Lower leg skin (tissue), 4 donors: ENCODE results near the gene MAGI2. TPM values are rescaled to one million over a fixed set of nuclear protein-coding genes. Genes with fewer than 3 reads are reported as not detected.

Experiments
- DNase-seq, 2 donors: peaks; one replicate each; pipeline ENCODE4 v3.0.0-alpha.2; 2019; ENCODE audit warnings: low spot score in 2 of 2
- H3K4me3 ChIP-seq: fragments of 200-600 bp; sonication (generic); 2 replicates; pipeline ENCODE4 v1.5.1; 2017; ENCODE audit warnings: mild to moderate bottlenecking, low read depth; ENCODE audit not compliant: poor library complexity, severe bottlenecking
- POLR2A ChIP-seq, 2 donors: fragments of 450-650 bp; IDR thresholded peaks; one replicate each; pipeline ENCODE4 v1.6.1; 2016 to 2017; ENCODE audit warnings: antibody characterized with exemption in 2 of 2, mild to moderate bottlenecking in 1 of 2, moderate library complexity in 1 of 2
- WGBS, 2 donors: methylation state at CpG; one replicate each; pipeline ENCODE4 v1.1.5; 2018; 5-methylcytosine and 5-hydroxymethylcytosine counted together
- intact Hi-C: fragments of 100-400 bp; cut with DNase I; formaldehyde crosslinking; loops from one replicate; pipeline ENCODE4 v1.15.0; 2023; ENCODE audit warnings: low total_unique reads
- total RNA-seq, 4 donors: library from RNA; depleted of rRNA; stranded (reverse); fragments of >200 nt; gene quantifications; one replicate each; pipeline ENCODE4 v1.1.0, GENCODE V29; 2016
- TF ChIP-seq, protein P1 (sequence below), 3 donors: fragments of 450-650 bp; IDR thresholded peaks; one replicate each; pipeline ENCODE4 v1.5.1; 2016; ENCODE audit warnings: antibody characterized with exemption in 3 of 3, mild to moderate bottlenecking in 3 of 3, moderate library complexity in 2 of 3

MAGI2 gene
- total RNA-seq, 4 donors from 2014 or later = 1.6 to 3.0 (median 2.1) TPM

DNA sequence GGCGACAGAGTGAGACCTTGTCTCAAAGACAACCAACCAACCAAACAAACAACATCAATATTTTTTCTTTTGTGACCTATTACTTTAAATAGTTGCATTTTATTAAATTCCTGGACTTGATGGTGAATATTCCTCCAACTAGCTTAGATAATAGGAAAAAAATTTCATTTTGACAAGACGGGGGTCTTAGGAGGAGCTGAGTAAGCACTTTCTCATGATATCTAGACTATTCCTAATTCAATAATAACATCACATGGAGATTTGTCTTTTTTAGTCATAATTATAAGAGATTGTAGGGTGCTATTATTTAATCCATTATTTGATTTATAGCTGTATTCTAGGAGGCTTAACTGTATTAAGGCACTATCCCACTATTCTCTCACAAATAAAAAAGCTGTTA, 952.4 kb downstream of the MAGI2 start:
- 87 to 89% methylated on average over 2 of the region's 2 CpGs for WGBS, 2 donors
- DNase-seq = no peak
- no peak overlapping the region for H3K4me3 ChIP-seq
- intact Hi-C loops = no loop called here
- TF ChIP-seq, protein P1, sequence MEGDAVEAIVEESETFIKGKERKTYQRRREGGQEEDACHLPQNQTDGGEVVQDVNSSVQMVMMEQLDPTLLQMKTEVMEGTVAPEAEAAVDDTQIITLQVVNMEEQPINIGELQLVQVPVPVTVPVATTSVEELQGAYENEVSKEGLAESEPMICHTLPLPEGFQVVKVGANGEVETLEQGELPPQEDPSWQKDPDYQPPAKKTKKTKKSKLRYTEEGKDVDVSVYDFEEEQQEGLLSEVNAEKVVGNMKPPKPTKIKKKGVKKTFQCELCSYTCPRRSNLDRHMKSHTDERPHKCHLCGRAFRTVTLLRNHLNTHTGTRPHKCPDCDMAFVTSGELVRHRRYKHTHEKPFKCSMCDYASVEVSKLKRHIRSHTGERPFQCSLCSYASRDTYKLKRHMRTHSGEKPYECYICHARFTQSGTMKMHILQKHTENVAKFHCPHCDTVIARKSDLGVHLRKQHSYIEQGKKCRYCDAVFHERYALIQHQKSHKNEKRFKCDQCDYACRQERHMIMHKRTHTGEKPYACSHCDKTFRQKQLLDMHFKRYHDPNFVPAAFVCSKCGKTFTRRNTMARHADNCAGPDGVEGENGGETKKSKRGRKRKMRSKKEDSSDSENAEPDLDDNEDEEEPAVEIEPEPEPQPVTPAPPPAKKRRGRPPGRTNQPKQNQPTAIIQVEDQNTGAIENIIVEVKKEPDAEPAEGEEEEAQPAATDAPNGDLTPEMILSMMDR (IDR thresholded peaks at IDR 0.05) = no peak
- no peak for TF ChIP-seq POLR2A (IDR thresholded peaks at IDR 0.05)

DNA sequence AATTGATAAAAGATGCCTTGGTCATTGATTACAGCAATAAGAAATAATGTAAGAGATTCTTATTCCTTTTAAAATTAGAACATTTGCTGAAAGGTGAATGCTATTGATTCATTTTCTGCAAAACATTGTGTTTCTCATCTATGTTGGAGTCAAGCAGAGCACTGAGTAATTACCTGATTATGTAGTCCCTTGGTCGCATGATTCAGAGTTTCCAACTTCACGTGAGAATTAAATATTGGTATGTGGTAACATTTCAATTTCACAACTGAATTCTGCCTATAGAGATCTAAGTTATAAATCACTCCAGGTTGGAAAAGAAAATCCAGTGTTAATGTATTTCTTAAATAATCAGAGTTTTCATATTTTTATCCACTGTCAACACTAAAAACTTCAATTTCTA, 953.5 kb downstream of the MAGI2 start:
- intact Hi-C loops = no loop called here
- DNase-seq = no peak
- TF ChIP-seq, protein P1 (IDR thresholded peaks at IDR 0.05) = no peak
- TF ChIP-seq POLR2A (IDR thresholded peaks at IDR 0.05) = no peak
- WGBS, 2 donors = 79 to 86% methylated on average over 2 of the region's 2 CpGs
- H3K4me3 ChIP-seq = no peak overlapping the region

- intact Hi-C loops = no loop called here
- TF ChIP-seq POLR2A (IDR thresholded peaks at IDR 0.05) = no peak
- TF ChIP-seq, protein P1 (IDR thresholded peaks at IDR 0.05) = no peak
- DNase-seq = no peak
- WGBS, 2 donors = 66 to 79% methylated on average over 2 of the region's 2 CpGs
- H3K4me3 ChIP-seq = no peak overlapping the region
These were observed 954.2 kb downstream of the MAGI2 start for GRCh38 chr7:78499283-78499682.

DNA sequence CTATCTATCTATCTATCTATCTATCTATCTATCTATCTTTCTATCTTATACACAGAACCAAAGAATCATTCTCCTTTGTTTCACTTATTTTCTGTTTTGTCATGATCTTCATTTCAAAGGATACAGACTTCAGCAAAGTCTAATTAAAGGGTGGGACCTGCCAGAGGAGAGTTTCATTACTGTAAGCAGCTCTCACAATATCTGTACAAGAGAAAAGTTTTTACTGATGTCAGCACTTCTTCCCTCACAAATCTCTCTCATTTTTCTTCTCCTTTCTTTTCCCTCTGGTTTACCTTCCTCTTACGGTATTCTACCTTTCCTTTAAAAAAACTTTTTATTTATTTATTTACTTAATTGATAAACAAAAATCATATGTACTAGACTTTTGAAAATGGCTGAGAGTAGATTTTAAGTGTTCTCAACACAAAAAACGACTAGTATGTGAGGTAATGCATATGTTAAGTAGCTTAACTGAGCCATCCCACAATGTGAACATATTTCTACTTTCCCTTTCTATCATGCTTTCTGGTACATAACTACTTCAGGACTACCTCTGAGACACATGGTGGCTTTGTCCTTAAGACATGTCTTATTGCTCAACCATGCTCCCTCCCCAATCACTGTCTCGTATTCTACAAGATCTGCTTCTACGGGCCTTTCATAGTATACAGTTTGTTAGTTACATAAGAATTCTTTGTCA, 955.6 kb downstream of the MAGI2 start:
- intact Hi-C loops = no loop called here

GRCh38 chr7:78496096-78496630, 957.3 kb downstream of the MAGI2 start:
- intact Hi-C loops = no loop called here
- WGBS, 2 donors = 47 to 60% methylated on average over 4 of the region's 4 CpGs

More for the DNA sequence above, 955.6 kb downstream of the MAGI2 start:
- DNase-seq = no peak
- WGBS, 2 donors = 75 to 82% methylated on average over 4 of the region's 4 CpGs
- TF ChIP-seq, protein P1 (IDR thresholded peaks at IDR 0.05) = no peak
- TF ChIP-seq POLR2A (IDR thresholded peaks at IDR 0.05) = no peak
- no peak overlapping the region for H3K4me3 ChIP-seq

More at GRCh38 chr7:78496096-78496630, 957.3 kb downstream of the MAGI2 start:
- TF ChIP-seq, protein P1 (IDR thresholded peaks at IDR 0.05) = no peak
- TF ChIP-seq POLR2A (IDR thresholded peaks at IDR 0.05) = no peak
- no peak for DNase-seq
- H3K4me3 ChIP-seq = no peak overlapping the region
